NCI-H2107 (cell line): ENCODE data around the gene ADD1.

ENCODE experiments used
- DNase-seq: peaks from one replicate; lab custom pipeline; 2025; lab: John Stamatoyannopoulos, UW

ADD1 gene

GRCh38 chr4:2963966-2964471 lies 120.4 kb downstream of the ADD1 start:
- no peak for DNase-seq

GRCh38 chr4:2964706-2965258 lies 121.1 kb downstream of the ADD1 start:
- no peak for DNase-seq

GRCh38 chr4:2965262-2965661 lies 121.6 kb downstream of the ADD1 start:
- DNase-seq = no peak

GRCh38 chr4:2968381-2968780 lies 124.7 kb downstream of the ADD1 start:
- DNase-seq = no peak

- no peak for DNase-seq
These were observed 127.6 kb downstream of the ADD1 start for GRCh38 chr4:2971275-2971674.

GRCh38 chr4:2977211-2978088 lies 133.8 kb downstream of the ADD1 start:
- DNase-seq = no peak
